Endothelial cell of umbilical vein (primary cell): Measurements from ENCODE around the gene SMARCA4.
A peak's percentile ranks its signal among the peaks of the same experiment; 100 is the strongest.

Experiments
- EZH2 ChIP-seq: IDR thresholded peaks from 2 replicates; pipeline ENCODE4 v1.6.1; 2012; ENCODE audit warnings: borderline replicate concordance, low read depth, mild to moderate bottlenecking, moderate library complexity, low read length, inconsistent platforms; ENCODE audit not compliant: severe bottlenecking
- JUN ChIP-seq: IDR thresholded peaks from 2 replicates; pipeline ENCODE4 v1.6.1; 2011; ENCODE audit warnings: borderline replicate concordance, low read depth; ENCODE audit not compliant: insufficient read length, insufficient read depth
- MYC ChIP-seq: IDR thresholded peaks from one replicate; pipeline ENCODE4 v1.6.1; 2011; ENCODE audit warnings: mild to moderate bottlenecking, low read depth, low read length
- POLR2A ChIP-seq: IDR thresholded peaks from 2 replicates; pipeline ENCODE4 v1.6.1; 2012; ENCODE audit warnings: low read depth, mild to moderate bottlenecking, control low read depth, low read length
- TF ChIP-seq, protein P1 (sequence below), 2 donors: IDR thresholded peaks; 1 replicate in 1 of 2; 2 replicates in 1 of 2; pipeline ENCODE4 v1.5.1; 2011; ENCODE audit warnings: low read length in 2 of 2, mild to moderate bottlenecking in 2 of 2, moderate library complexity in 2 of 2, control low read depth in 1 of 2, inconsistent platforms in 1 of 2, low read depth in 1 of 2; ENCODE audit not compliant: insufficient read depth in 1 of 2; ENCODE audit errors: extremely low read depth in 1 of 2

DNA sequence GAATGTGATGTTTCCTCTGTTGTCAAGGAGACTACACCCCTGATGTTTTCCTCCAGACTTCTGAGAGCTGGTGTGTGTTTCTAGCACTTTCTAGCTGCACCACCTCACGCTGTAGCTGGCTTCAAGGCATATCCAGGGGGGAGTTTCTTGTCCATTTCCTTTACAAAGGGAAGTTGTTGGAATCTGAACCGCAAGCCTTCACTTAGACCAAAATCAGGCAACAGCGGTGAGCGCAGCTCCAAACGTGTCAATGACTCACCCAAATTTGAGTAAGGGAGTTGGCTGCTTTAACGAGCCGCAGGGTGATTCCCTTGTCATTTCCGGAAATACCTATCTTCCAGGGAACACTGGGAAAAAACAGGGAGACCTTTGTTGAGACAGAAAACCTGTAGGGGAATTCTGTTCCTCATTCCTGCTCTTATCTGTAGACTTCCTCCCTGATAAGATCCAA is 130.9 kb downstream of the SMARCA4 start:
- TF ChIP-seq, protein P1, sequence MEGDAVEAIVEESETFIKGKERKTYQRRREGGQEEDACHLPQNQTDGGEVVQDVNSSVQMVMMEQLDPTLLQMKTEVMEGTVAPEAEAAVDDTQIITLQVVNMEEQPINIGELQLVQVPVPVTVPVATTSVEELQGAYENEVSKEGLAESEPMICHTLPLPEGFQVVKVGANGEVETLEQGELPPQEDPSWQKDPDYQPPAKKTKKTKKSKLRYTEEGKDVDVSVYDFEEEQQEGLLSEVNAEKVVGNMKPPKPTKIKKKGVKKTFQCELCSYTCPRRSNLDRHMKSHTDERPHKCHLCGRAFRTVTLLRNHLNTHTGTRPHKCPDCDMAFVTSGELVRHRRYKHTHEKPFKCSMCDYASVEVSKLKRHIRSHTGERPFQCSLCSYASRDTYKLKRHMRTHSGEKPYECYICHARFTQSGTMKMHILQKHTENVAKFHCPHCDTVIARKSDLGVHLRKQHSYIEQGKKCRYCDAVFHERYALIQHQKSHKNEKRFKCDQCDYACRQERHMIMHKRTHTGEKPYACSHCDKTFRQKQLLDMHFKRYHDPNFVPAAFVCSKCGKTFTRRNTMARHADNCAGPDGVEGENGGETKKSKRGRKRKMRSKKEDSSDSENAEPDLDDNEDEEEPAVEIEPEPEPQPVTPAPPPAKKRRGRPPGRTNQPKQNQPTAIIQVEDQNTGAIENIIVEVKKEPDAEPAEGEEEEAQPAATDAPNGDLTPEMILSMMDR (IDR thresholded peaks at IDR 0.05; ENCODE audit: extremely low read depth in 1 of 2, insufficient read depth in 1 of 2, low read depth in 1 of 2, low read length in 2 of 2), result no peak
- TF ChIP-seq JUN, result peak; percentile 79
- TF ChIP-seq MYC, result no peak
- TF ChIP-seq EZH2, result no peak
- TF ChIP-seq POLR2A, result no peak
